Activated B cell treated with CpG ODN at 0.5 μM for 24 hours (primary cell): ENCODE measurements around the gene HRC. TPM values are rescaled to one million over a fixed set of nuclear protein-coding genes. Genes with fewer than 3 reads are reported as not detected.
A peak's percentile ranks its signal among the peaks of the same experiment; 100 is the strongest.

ENCODE experiments used
- ATAC-seq: fragments of 200-7000 bp; cut with Tn5 transposase; one replicate; pipeline ENCODE4 v1.10.0; 2021; ENCODE audit warnings: low read depth, mild to moderate bottlenecking, moderate library complexity
- CTCF ChIA-PET: fragments of 350-600 bp; sonication (Branson Sonifier 250); formaldehyde crosslinking; loops from one replicate; lab custom pipeline; 2021; ENCODE audit warnings: antibody characterized with exemption; lab: Charles Lee
- POLR2A ChIA-PET: fragments of 350-600 bp; sonication (Branson Sonifier 250); formaldehyde crosslinking; loops from one replicate; lab custom pipeline; 2021; ENCODE audit warnings: antibody characterized with exemption; lab: Charles Lee
- DNase-seq: peaks from one replicate; pipeline ENCODE4 v3.0.0; 2022
- H3K27ac Mint-ChIP-seq: one replicate; pipeline ENCODE4 v1.8.0; 2020; ENCODE audit warnings: mixed read lengths
- H3K27me3 Mint-ChIP-seq: one replicate; pipeline ENCODE4 v1.8.0; 2021; ENCODE audit warnings: mixed read lengths
- H3K36me3 Mint-ChIP-seq: one replicate; pipeline ENCODE4 v1.8.0; 2021; ENCODE audit warnings: low read depth, mixed read lengths
- H3K4me1 Mint-ChIP-seq: one replicate; pipeline ENCODE4 v1.8.0; 2021; ENCODE audit warnings: mixed read lengths
- H3K4me3 Mint-ChIP-seq: one replicate; pipeline ENCODE4 v1.8.0; 2020; ENCODE audit warnings: mild to moderate bottlenecking, mixed read lengths
- H3K9me3 Mint-ChIP-seq: one replicate; pipeline ENCODE4 v1.8.0; 2020; ENCODE audit warnings: mixed read lengths
- intact Hi-C: fragments of 100-400 bp; cut with micrococcal nuclease; formaldehyde crosslinking; loops from one replicate; pipeline ENCODE4 v1.15.1; 2024
- total RNA-seq: library from RNA; stranded (reverse); gene quantifications from 2 replicates; pipeline ENCODE4 v1.2.3, GENCODE V29; 2022
- TF ChIP-seq, protein P1 (sequence below): fragments of 200-600 bp; IDR thresholded peaks from one replicate; pipeline ENCODE4 v1.8.0; 2022; ENCODE audit warnings: antibody characterized with exemption, mild to moderate bottlenecking

HRC gene
- total RNA-seq, 1 donor from 2014 or later: not detected

DNA sequence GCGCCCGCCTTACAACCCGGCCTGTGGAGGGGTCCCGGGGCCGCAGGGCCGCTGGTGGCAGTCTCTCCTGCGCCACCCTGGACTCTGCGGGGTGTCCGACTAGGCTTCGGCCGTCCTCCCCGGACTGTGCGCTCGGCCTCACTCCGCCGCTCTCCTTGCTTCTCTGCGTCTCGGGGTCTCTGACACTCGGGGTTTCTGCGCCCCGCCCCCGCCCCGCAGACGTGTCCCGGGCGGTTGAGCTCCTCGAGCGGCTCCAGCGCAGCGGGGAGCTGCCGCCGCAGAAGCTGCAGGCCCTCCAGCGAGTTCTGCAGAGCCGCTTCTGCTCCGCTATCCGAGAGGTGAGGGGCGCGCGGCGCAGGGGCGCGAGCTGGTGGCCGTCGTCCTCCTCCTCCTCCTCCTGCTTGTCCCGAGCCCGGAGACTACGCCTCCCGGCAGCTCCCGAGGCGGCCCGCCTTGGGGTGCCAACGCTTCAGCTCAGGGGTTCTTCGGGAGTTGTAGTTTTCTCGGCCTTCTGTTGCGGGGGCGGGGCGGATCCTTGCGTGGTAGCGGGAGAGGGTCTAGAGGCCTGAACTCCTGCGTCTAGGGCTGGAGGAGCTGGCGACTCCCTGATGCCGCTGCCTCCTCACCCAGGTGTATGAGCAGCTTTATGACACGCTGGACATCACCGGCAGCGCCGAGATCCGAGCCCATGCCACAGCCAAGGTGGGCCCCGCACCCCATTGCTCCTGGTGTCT is 40.4 kb downstream of the HRC start:
- CTCF ChIA-PET: interaction anchor here (1.0 to 2.9 kb wide), 14 partner anchors 9 to 469 kb away, joined by 3 to 21 read pairs (median 4); partner anchors contain the start of genes CA11 and GYS1
- Mint-ChIP-seq H3K27ac (no peak overlapping the region), H3K27me3 (no peaks in the 10 kb centered on the region), H3K9me3 (no peaks in the 10 kb centered on the region), H3K4me1 (peaks cover 39% of the 10 kb centered on the region), H3K4me3 (peak overlapping the region; percentile 70), H3K36me3 (no peaks in the 10 kb centered on the region)
- intact Hi-C loops: loop anchor here (2.0 to 10.0 kb wide), 5 partner anchors 14 to 760 kb away; partner anchors contain the start of genes AKT1S1, DBP, GYS1 and RUVBL2
- no peak for ATAC-seq
- POLR2A ChIA-PET: interaction anchor here (0.6 to 1.6 kb wide), 7 partner anchors 13 to 563 kb away, joined by 3 to 10 read pairs (median 4); no protein-coding TSS in a partner anchor
- TF ChIP-seq, protein P1, sequence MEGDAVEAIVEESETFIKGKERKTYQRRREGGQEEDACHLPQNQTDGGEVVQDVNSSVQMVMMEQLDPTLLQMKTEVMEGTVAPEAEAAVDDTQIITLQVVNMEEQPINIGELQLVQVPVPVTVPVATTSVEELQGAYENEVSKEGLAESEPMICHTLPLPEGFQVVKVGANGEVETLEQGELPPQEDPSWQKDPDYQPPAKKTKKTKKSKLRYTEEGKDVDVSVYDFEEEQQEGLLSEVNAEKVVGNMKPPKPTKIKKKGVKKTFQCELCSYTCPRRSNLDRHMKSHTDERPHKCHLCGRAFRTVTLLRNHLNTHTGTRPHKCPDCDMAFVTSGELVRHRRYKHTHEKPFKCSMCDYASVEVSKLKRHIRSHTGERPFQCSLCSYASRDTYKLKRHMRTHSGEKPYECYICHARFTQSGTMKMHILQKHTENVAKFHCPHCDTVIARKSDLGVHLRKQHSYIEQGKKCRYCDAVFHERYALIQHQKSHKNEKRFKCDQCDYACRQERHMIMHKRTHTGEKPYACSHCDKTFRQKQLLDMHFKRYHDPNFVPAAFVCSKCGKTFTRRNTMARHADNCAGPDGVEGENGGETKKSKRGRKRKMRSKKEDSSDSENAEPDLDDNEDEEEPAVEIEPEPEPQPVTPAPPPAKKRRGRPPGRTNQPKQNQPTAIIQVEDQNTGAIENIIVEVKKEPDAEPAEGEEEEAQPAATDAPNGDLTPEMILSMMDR: no peak
- DNase-seq: no peak

- peak within 1 kb of the TSS; percentile 68 for H3K27ac Mint-ChIP-seq
- ChIA-PET POLR2A (interaction anchor here (0.5 to 1.6 kb wide), 8 partner anchors 14 to 476 kb away, joined by 3 to 10 read pairs (median 4); no protein-coding TSS in a partner anchor), CTCF (interaction anchor here (1.0 to 1.8 kb wide), 14 partner anchors 8 to 469 kb away, joined by 3 to 21 read pairs (median 4); partner anchors contain the start of genes CA11 and GYS1)
- peaks cover 5% of the 10 kb centered on the region for H3K36me3 Mint-ChIP-seq
- no peaks in the 10 kb centered on the region for H3K9me3 Mint-ChIP-seq
- peak within 1 kb of the TSS; percentile 86 for H3K4me3 Mint-ChIP-seq
- peaks cover 38% of the 10 kb centered on the region for H3K4me1 Mint-ChIP-seq
- H3K27me3 Mint-ChIP-seq: no peaks in the 10 kb centered on the region
- DNase-seq (peak; percentile 91), ATAC-seq (peak; percentile 65)
- TF ChIP-seq, protein P1: no peak
- intact Hi-C loops: loop anchor here (2.0 to 10.0 kb wide), 5 partner anchors 15 to 761 kb away; partner anchors contain the start of genes AKT1S1, DBP, GYS1 and RUVBL2
Measured at GRCh38 chr19:49113762-49114629, 41.2 kb downstream of the HRC start, which contains the start of gene LIN7B. TSS of gene LIN7B (plus strand) at chr19:49114370. CDS start at chr19:49114405, 35 bp downstream.

- Mint-ChIP-seq H3K4me1 (peaks cover 17% of the 10 kb centered on the region), H3K9me3 (no peaks in the 10 kb centered on the region), H3K36me3 (peaks cover 28% of the 10 kb centered on the region), H3K27ac (no peak overlapping the region), H3K4me3 (no peak overlapping the region), H3K27me3 (no peaks in the 10 kb centered on the region)
- POLR2A ChIA-PET: interaction anchor here (0.6 kb wide), 1 partner anchor 10 kb away, joined by 3 read pairs; no protein-coding TSS in a partner anchor
- ATAC-seq (no peak), DNase-seq (no peak)
- CTCF ChIA-PET: interaction anchor here (0.6 to 1.6 kb wide), 2 partner anchors 87 to 97 kb away, joined by 3 to 6 read pairs; no protein-coding TSS in a partner anchor
- intact Hi-C loops: loop anchor here (5.0 to 10.0 kb wide), 4 partner anchors 96 to 763 kb away; partner anchors contain the start of genes AKT1S1, DBP, GYS1 and RUVBL2
- TF ChIP-seq, protein P1: no peak
Measured at GRCh38 chr19:49111218-49111998, 43.8 kb downstream of the HRC start.

GRCh38 chr19:49110567-49110966 is 44.6 kb downstream of the HRC start:
- ChIA-PET CTCF (interaction anchor here (1.6 kb wide), 1 partner anchor 98 kb away, joined by 6 read pairs; no protein-coding TSS in a partner anchor), POLR2A (no interaction called here)
- peaks cover 13% of the 10 kb centered on the region for H3K4me1 Mint-ChIP-seq
- intact Hi-C loops: loop anchor here (5.0 to 10.0 kb wide), 4 partner anchors 97 to 764 kb away; partner anchors contain the start of genes AKT1S1, DBP, GYS1 and RUVBL2
- no peaks in the 10 kb centered on the region for H3K27me3 Mint-ChIP-seq
- ATAC-seq (no peak), DNase-seq (no peak)
- TF ChIP-seq, protein P1: no peak
- H3K9me3 Mint-ChIP-seq: no peaks in the 10 kb centered on the region
- no peak overlapping the region for H3K27ac Mint-ChIP-seq
- H3K4me3 Mint-ChIP-seq: no peak overlapping the region
- H3K36me3 Mint-ChIP-seq: peaks cover 36% of the 10 kb centered on the region
